ENCODE data around the gene OR5AS1.
"Not testable (repeated sequence)": the region's sequence is repeated elsewhere in the genome, so short reads cannot be mapped to it uniquely, and the experiment has no call there.

- not testable (repeated sequence) for TF ChIP-seq EP300, POLR2AphosphoS5, POLR2A, CTCF (IDR thresholded peaks at IDR 0.05)
Measured at GRCh38 chr11:56056366-56056765, 28.9 kb downstream of the OR5AS1 start.

Measured in suprapubic skin (tissue), 4 donors.